K562 (cell line): ENCODE measurements around the gene GAMT. TPM values are rescaled to one million over a fixed set of nuclear protein-coding genes. Genes with fewer than 3 reads are reported as not detected.

ENCODE experiments used
- ATAC-seq: fragments of 200-7000 bp; cut with Tn5 transposase; 3 replicates; pipeline ENCODE4 v1.9.1; 2020; ENCODE audit warnings: moderate library complexity
- BruUV-seq: library from RNA; stranded (reverse); fragments of 400-500 nt; replicated peaks from 2 replicates; lab custom pipeline; 2021; lab: Mats Ljungman, UMichigan
- CTCF ChIA-PET: fragments of 300-600 bp; formaldehyde crosslinking; extraction: SDS; loops from one replicate; lab custom pipeline; 2021; ENCODE audit warnings: low intra/inter-chr PET ratio; lab: Yijun Ruan, JAX
- POLR2A ChIA-PET: fragments of 300-600, 350-650 bp; sonication (Branson Sonifier 250); formaldehyde crosslinking; extraction: SDS; loops from one replicate; lab custom pipeline; 2021; ENCODE audit warnings: antibody characterized with exemption, inconsistent platforms; lab: Yijun Ruan, JAX
- DNase-seq, 4 experiments: peaks; one replicate each; pipeline versions ENCODE4 v3.0.0 to v3.0.0-alpha.2; 2011 to 2018; ENCODE audit warnings: low spot score in 3 of 4, mixed read lengths in 3 of 4; ENCODE audit errors: extremely low read depth in 1 of 4
- FAIRE-seq: peaks from 2 replicates; lab custom pipeline; 2011; peaks lifted over from hg19 to GRCh38; lab: Jason Lieb, UNC
- H2AFZ ChIP-seq: 2 replicates; pipeline ENCODE4 v1.6.0; 2011; ENCODE audit warnings: low read depth, low read length, control low read depth, inconsistent platforms
- H3K27ac ChIP-seq: fragments of 200-600 bp; 3 replicates; pipeline ENCODE4 v1.8.0; 2011; ENCODE audit warnings: low read depth, mild to moderate bottlenecking, control low read depth, inconsistent platforms, low read length, moderate library complexity, mixed read lengths; ENCODE audit errors: extremely low read depth
- H3K27me3 ChIP-seq, 2 experiments: fragments of 300-600 bp in 1 of 2; 2 replicates in 1 of 2; 3 replicates in 1 of 2; pipeline versions ENCODE4 v1.6.0 to v1.8.0; 2011; ENCODE audit warnings: inconsistent platforms in 2 of 2, low read length in 2 of 2, mild to moderate bottlenecking in 1 of 2, mixed read lengths in 1 of 2, moderate library complexity in 1 of 2; ENCODE audit not compliant: control insufficient read depth in 2 of 2, insufficient read depth in 2 of 2
- H3K36me3 ChIP-seq: fragments of 300-600 bp; 3 replicates; pipeline ENCODE4 v1.8.0; 2011; ENCODE audit warnings: mild to moderate bottlenecking, low read length, inconsistent platforms; ENCODE audit not compliant: control insufficient read depth, insufficient read depth
- H3K4me1 ChIP-seq, 2 experiments: fragments of 200-600 bp in 1 of 2; replicated peaks in 1 of 2; 2 replicates in 1 of 2; 3 replicates in 1 of 2; pipeline versions ENCODE4 v1.5.1 to v1.8.0; 2011; ENCODE audit warnings: inconsistent platforms in 2 of 2, low read length in 2 of 2, mild to moderate bottlenecking in 1 of 2, mixed read lengths in 1 of 2, moderate library complexity in 1 of 2; ENCODE audit not compliant: control insufficient read depth in 2 of 2, insufficient read depth in 2 of 2
- H3K4me2 ChIP-seq: 2 replicates; pipeline ENCODE4 v1.6.1; 2011; ENCODE audit warnings: low read length, control low read depth, inconsistent platforms, mixed read lengths; ENCODE audit not compliant: insufficient read depth
- H3K4me3 ChIP-seq: fragments of 200-600 bp; sonication (generic), shearing (Covaris generic); 2 replicates; pipeline ENCODE4 v1.5.1; 2016; ENCODE audit warnings: control low read depth, inconsistent platforms
- H3K79me2 ChIP-seq: fragments of 200-600 bp; 3 replicates; pipeline ENCODE4 v1.8.0; 2011; ENCODE audit warnings: low read length, inconsistent platforms; ENCODE audit not compliant: control insufficient read depth, insufficient read depth
- H3K9ac ChIP-seq, 2 experiments: 2 replicates each; pipeline versions ENCODE4 v1.6.0 to v1.6.1; 2011; ENCODE audit warnings: low read depth in 2 of 2, low read length in 2 of 2, control low read depth in 1 of 2, inconsistent platforms in 1 of 2, mild to moderate bottlenecking in 1 of 2, mixed read lengths in 1 of 2; ENCODE audit not compliant: insufficient read depth in 1 of 2
- H3K9me1 ChIP-seq: one replicate; pipeline ENCODE4 v1.6.0; 2011; ENCODE audit warnings: inconsistent platforms, mild to moderate bottlenecking, low read length, moderate library complexity; ENCODE audit not compliant: control insufficient read depth, insufficient read depth
- H3K9me3 ChIP-seq: replicated peaks from 2 replicates; pipeline ENCODE4 v1.5.1; 2011; ENCODE audit warnings: low read depth, low read length, inconsistent platforms; ENCODE audit not compliant: control insufficient read depth, insufficient read depth
- H4K20me1 ChIP-seq: replicated peaks from 2 replicates; pipeline ENCODE4 v1.6.1; 2011; ENCODE audit warnings: low read length, inconsistent platforms, mixed read lengths; ENCODE audit not compliant: control insufficient read depth, insufficient read depth
- BDP1 ChIP-seq: IDR thresholded peaks from 3 replicates; pipeline ENCODE4 v1.6.1; 2011; ENCODE audit not compliant: insufficient read length, insufficient read depth
- GTF2A2 ChIP-seq: IDR thresholded peaks from 2 replicates; pipeline ENCODE4 v1.6.1; 2016; ENCODE audit warnings: mild to moderate bottlenecking, missing genetic modification characterization, missing compliant biosample characterization
- IFI16 ChIP-seq: fragments of 250-450 bp; sonication (Bioruptor Pico); IDR thresholded peaks from 2 replicates; pipeline ENCODE4 v2.1.2; 2022; ENCODE audit warnings: mild to moderate bottlenecking, inconsistent platforms
- NR2C1 ChIP-seq, 2 experiments: fragments of 450-650 bp; IDR thresholded peaks; 2 replicates each; pipeline ENCODE4 v1.6.1; 2017; ENCODE audit warnings: mild to moderate bottlenecking in 2 of 2, antibody characterized with exemption in 1 of 2, inconsistent platforms in 1 of 2, missing compliant biosample characterization in 1 of 2, missing genetic modification characterization in 1 of 2
- PCBP1 ChIP-seq: fragments of 200-400 bp; formaldehyde crosslinking; IDR thresholded peaks from 2 replicates; pipeline ENCODE4 v1.6.1; 2018; ENCODE audit warnings: mild to moderate bottlenecking, low read depth, low read length; ENCODE audit not compliant: poor library complexity, severe bottlenecking
- POLR2A ChIP-seq: fragments of 450-650 bp; conservative IDR thresholded peaks from 2 replicates; pipeline ENCODE4 v1.6.1; 2016
- POLR2G ChIP-seq: fragments of 200-400 bp; formaldehyde crosslinking; IDR thresholded peaks from 2 replicates; pipeline ENCODE4 v1.6.1; 2017; ENCODE audit warnings: low read depth, mild to moderate bottlenecking, antibody characterized with exemption, low read length, moderate library complexity
- PTBP1 ChIP-seq: fragments of 200-400 bp; formaldehyde crosslinking; IDR thresholded peaks from 2 replicates; pipeline ENCODE4 v1.6.1; 2017; ENCODE audit warnings: low read depth, low read length
- RBFOX2 ChIP-seq: fragments of 200-400 bp; formaldehyde crosslinking; IDR thresholded peaks from 2 replicates; pipeline ENCODE4 v1.6.1; 2017; ENCODE audit warnings: low read depth, mild to moderate bottlenecking, low read length, moderate library complexity
- ZBTB33 ChIP-seq: sonication (generic); formaldehyde crosslinking; IDR thresholded peaks from 2 replicates; pipeline ENCODE4 v1.8.1; 2023; ENCODE audit warnings: mild to moderate bottlenecking, missing genetic modification reagents
- WGBS: fragments of 100-300 bp; shearing (Covaris generic); methylation state at CpG from one replicate; pipeline ENCODE4 v1.1.6; 2016; ENCODE audit warnings: low coverage, mixed read lengths; ENCODE audit not compliant: insufficient coverage; ENCODE audit errors: missing lambda C conversion rate; 5-methylcytosine and 5-hydroxymethylcytosine counted together
- in situ Hi-C: fragments of 300-500 bp; cut with MboI; formaldehyde crosslinking; loops from 4 replicates; pipeline ENCODE4 v1.15.0; 2018; ENCODE audit warnings: inconsistent platforms, mixed read lengths
- intact Hi-C: fragments of 100-400 bp; cut with micrococcal nuclease; formaldehyde crosslinking; loops from 2 replicates; pipeline ENCODE4 v1.14.2; 2022
- polyA plus RNA-seq, 8 experiments: library from polyadenylated mRNA; depleted of rRNA in 4 of 8; stranded (reverse) in 5 of 8; unstranded in 3 of 8; fragments of >200 nt; fragmentation: Nextera tagmentation in 2 of 8; fragmentation: Illumina TruSeq in 1 of 8; extraction: Ambion mirVana in 2 of 8; extraction: Trizol in 1 of 8; gene quantifications; 2 replicates each; pipeline versions ENCODE4 v1.2.1 to v1.2.3, GENCODE V29; 2011 to 2014; ENCODE audit warnings: inconsistent platforms in 1 of 8, missing spikeins in 1 of 8
- total RNA-seq, 7 experiments: library from RNA; depleted of rRNA in 6 of 7; stranded (reverse); fragments of >200 nt in 6 of 7; fragmentation: Illumina TruSeq in 2 of 7; extraction: Trizol in 2 of 7; gene quantifications; 2 replicates each; pipeline versions ENCODE4 v1.2.1 to v1.2.3, GENCODE V29; 2011 to 2021; ENCODE audit warnings: low replicate concordance in 1 of 7

Gene GAMT
- total and polyA plus RNA-seq, 9 of the 15 experiments (the other 6 are each of a cell fraction or from before 2014, with no cell fraction given) = 1.3 to 35.3 (median 27.2) TPM

DNA sequence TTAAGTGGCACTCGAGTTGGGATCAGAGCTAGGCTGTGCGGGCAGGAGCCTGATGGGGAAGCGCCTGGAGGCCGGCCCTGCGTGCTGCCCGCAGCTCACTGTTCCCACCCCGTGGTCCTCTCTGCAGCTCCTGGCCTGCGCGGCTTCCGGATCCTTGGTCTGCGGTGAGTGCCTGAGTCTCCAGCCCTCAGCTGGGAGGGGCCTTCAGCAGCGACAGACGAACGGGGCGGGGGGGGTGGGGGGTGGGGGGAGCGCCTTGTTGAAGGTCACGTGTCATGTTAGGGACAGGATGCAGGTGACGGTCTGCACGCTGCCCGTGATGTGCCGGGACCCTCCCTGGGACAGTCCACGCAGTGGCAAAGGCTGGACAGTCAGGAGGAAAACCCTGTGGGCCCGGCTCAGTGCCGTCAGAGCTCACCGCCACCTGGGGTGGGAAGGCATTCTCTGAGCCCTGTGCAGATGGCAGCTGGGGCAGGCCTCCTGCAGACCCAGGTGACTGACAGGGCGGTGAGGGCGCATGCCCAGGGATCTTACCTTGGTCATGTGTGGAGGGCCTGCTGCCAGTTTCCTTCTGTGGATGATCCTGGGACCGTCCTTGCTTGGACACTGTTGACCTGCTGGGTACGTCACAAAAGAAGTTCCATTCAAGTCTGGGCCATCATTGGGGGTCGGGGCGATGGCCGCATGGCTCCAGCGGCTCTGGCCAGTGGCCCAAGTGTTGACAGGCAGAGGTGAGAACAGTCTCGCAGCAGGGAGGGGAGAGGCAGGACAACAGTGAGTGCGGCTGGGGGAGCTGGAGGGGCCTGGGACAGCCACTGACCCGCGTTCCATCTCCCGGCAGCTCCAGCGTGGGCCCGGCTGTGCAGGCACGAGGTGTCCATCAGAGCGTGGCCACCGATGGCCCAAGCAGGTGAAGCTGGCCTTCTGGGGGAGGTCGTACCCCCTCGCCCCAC, 13.4 kb downstream of the GAMT start (continued):
- TF ChIP-seq NR2C1 (IDR thresholded peaks at IDR 0.05) (no peak), NR2C1 (tag; IDR thresholded peaks at IDR 0.05) (no peak), PTBP1 (no peak), BDP1 (no peak), IFI16 (CRISPR knock-in tag) (no peak), PCBP1 (peak; percentile 40), POLR2A (no peak), RBFOX2 (peak; percentile 27; the same call in 1 of the 2 replicates)

GRCh38 chr19:1386945-1387683, 14.2 kb downstream of the GAMT start:
- Histone ChIP-seq H3K4me2 (no peak overlapping the region), H2AFZ (no peak overlapping the region), H3K9me3 (no peaks in the 10 kb centered on the region), H3K27ac (no peak overlapping the region), H3K79me2 (peaks cover 45% of the 10 kb centered on the region), H3K27me3 (no peaks in the 10 kb centered on the region), H3K9ac (peak overlapping the region in 1 of 2 experiments; percentile 2; a peak in 2 of 4 replicates), H3K36me3 (peaks cover 60% of the 10 kb centered on the region; the same call in 2 of the 3 replicates), H3K4me3 (no peak overlapping the region), H3K9me1 (no peaks in the 10 kb centered on the region), H3K4me1 (peaks cover 0 to 52% of the 10 kb centered on the region in 2 experiments; a peak in 2 of 5 replicates), H4K20me1 (peaks cover 5% of the 10 kb centered on the region)
- WGBS = 97% methylated on average over 24 of the region's 39 CpGs
- TF ChIP-seq POLR2G (0 out of 2 replicates have a peak, but pooled peaks have one; percentile 35), ZBTB33 (CRISPR knock-in tag) (peak; percentile 87), GTF2A2 (tag) (no peak), RBFOX2 (peak; percentile 32)
- no TSS peak for BruUV-seq
- in situ Hi-C loops (no loop called here), intact Hi-C loops (no loop called here)
- no peak for FAIRE-seq
- ATAC-seq = no peak
- CTCF ChIA-PET = no interaction called here
- DNase-seq = no peak
- POLR2A ChIA-PET = interaction anchor here (0.5 kb wide), 1 partner anchor 88 kb away, joined by 4 read pairs; no protein-coding TSS in a partner anchor
